CD14-positive monocyte (primary cell): ENCODE measurements around the gene PRRT1. TPM values are rescaled to one million over a fixed set of nuclear protein-coding genes. Genes with fewer than 3 reads are reported as not detected.

Source experiments
- DNase-seq, 3 donors: peaks; one replicate each; pipeline ENCODE4 v3.0.0-alpha.2; 2011 to 2022
- H2AFZ ChIP-seq: 2 replicates; pipeline ENCODE4 v1.6.0; 2012; ENCODE audit warnings: mild to moderate bottlenecking, low read depth, low read length, inconsistent platforms; ENCODE audit not compliant: insufficient read depth, poor library complexity, severe bottlenecking
- H3K27ac ChIP-seq, 2 donors: 1 replicate in 1 of 2; 2 replicates in 1 of 2; pipeline ENCODE4 v1.5.1; 2012 to 2013; ENCODE audit warnings: low read length in 2 of 2, control low read depth in 1 of 2, inconsistent platforms in 1 of 2, low read depth in 1 of 2, mild to moderate bottlenecking in 1 of 2
- H3K27me3 ChIP-seq, 2 donors: one replicate each; pipeline versions ENCODE4 v1.6.0 to v1.6.1; 2011 to 2013; ENCODE audit warnings: low read length in 2 of 2; ENCODE audit not compliant: control insufficient read depth in 2 of 2, insufficient read depth in 2 of 2
- H3K36me3 ChIP-seq, 2 donors: replicated peaks in 1 of 2; 1 replicate in 1 of 2; 2 replicates in 1 of 2; pipeline versions ENCODE4 v1.5.1 to v1.6.1; 2012 to 2013; ENCODE audit warnings: low read length in 2 of 2, control low read depth in 1 of 2, inconsistent platforms in 1 of 2, mild to moderate bottlenecking in 1 of 2; ENCODE audit not compliant: insufficient read depth in 2 of 2, control insufficient read depth in 1 of 2
- H3K4me1 ChIP-seq, 2 donors: 1 replicate in 1 of 2; 2 replicates in 1 of 2; pipeline versions ENCODE4 v1.5.1 to v1.6.1; 2012 to 2013; ENCODE audit warnings: low read length in 2 of 2, control low read depth in 1 of 2, inconsistent platforms in 1 of 2, mild to moderate bottlenecking in 1 of 2, moderate library complexity in 1 of 2; ENCODE audit not compliant: insufficient read depth in 2 of 2, control insufficient read depth in 1 of 2
- H3K4me2 ChIP-seq: replicated peaks from 2 replicates; pipeline ENCODE3; 2012; ENCODE audit warnings: low read length, moderate library complexity, mild to moderate bottlenecking; ENCODE audit not compliant: poor library complexity, severe bottlenecking; ENCODE audit errors: extremely low read depth
- H3K4me3 ChIP-seq, 3 experiments: fragments of 200-600 bp in 1 of 3; sonication (generic) in 1 of 3; replicated peaks in 1 of 3; 1 replicate in 2 of 3; 2 replicates in 1 of 3; pipeline ENCODE4 v1.5.1; 2011 to 2013; ENCODE audit warnings: low read length in 3 of 3, mild to moderate bottlenecking in 3 of 3, control low read depth in 2 of 3, low read depth in 2 of 3, inconsistent platforms in 1 of 3, moderate library complexity in 1 of 3
- H3K79me2 ChIP-seq: 2 replicates; pipeline ENCODE4 v1.6.0; 2012; ENCODE audit warnings: mild to moderate bottlenecking, control low read depth, inconsistent platforms, low read length, moderate library complexity; ENCODE audit not compliant: insufficient read depth
- H3K9ac ChIP-seq: 2 replicates; pipeline ENCODE4 v1.6.0; 2017; ENCODE audit warnings: low read length, mild to moderate bottlenecking; ENCODE audit not compliant: insufficient read depth, poor library complexity, severe bottlenecking
- H3K9me3 ChIP-seq, 2 donors: replicated peaks in 1 of 2; 1 replicate in 1 of 2; 2 replicates in 1 of 2; pipeline versions ENCODE4 v1.5.1 to v1.6.1; 2012 to 2013; ENCODE audit warnings: low read length in 2 of 2, control low read depth in 1 of 2; ENCODE audit not compliant: control insufficient read depth in 1 of 2, insufficient read depth in 1 of 2
- H4K20me1 ChIP-seq: 2 replicates; pipeline ENCODE4 v1.6.0; 2012; ENCODE audit warnings: mild to moderate bottlenecking, low read length, control low read depth, moderate library complexity; ENCODE audit not compliant: insufficient read depth
- H3K27ac Mint-ChIP-seq, 7 donors: one replicate each; pipeline ENCODE4 v1.8.0; 2020; ENCODE audit warnings: mild to moderate bottlenecking in 7 of 7, mixed read lengths in 7 of 7, moderate library complexity in 6 of 7, inconsistent platforms in 2 of 7
- H3K27me3 Mint-ChIP-seq, 3 donors: one replicate each; pipeline ENCODE4 v1.8.0; 2021 to 2022; ENCODE audit warnings: low read depth in 3 of 3, mild to moderate bottlenecking in 3 of 3, mixed read lengths in 3 of 3, moderate library complexity in 3 of 3, inconsistent platforms in 1 of 3
- H3K36me3 Mint-ChIP-seq, 2 donors: one replicate each; pipeline ENCODE4 v1.8.0; 2020; ENCODE audit warnings: mixed read lengths in 2 of 2, inconsistent platforms in 1 of 2, mild to moderate bottlenecking in 1 of 2
- H3K4me1 Mint-ChIP-seq: one replicate; pipeline ENCODE4 v1.8.0; 2020; ENCODE audit warnings: mild to moderate bottlenecking, mixed read lengths
- H3K4me3 Mint-ChIP-seq, 2 donors: one replicate each; pipeline ENCODE4 v1.8.0; 2020; ENCODE audit warnings: mild to moderate bottlenecking in 2 of 2, mixed read lengths in 2 of 2, moderate library complexity in 1 of 2
- H3K9me3 Mint-ChIP-seq, 7 donors: one replicate each; pipeline ENCODE4 v1.8.0; 2020 to 2022; ENCODE audit warnings: mixed read lengths in 7 of 7, mild to moderate bottlenecking in 6 of 7, moderate library complexity in 6 of 7, inconsistent platforms in 2 of 7
- WGBS: methylation state at CpG from one replicate; pipeline ENCODE4 v1.1.5; 2013; ENCODE audit warnings: missing lambda C conversion rate; ENCODE audit not compliant: insufficient coverage; 5-methylcytosine and 5-hydroxymethylcytosine counted together
- intact Hi-C, 2 donors: fragments of 100-400 bp; cut with micrococcal nuclease; formaldehyde crosslinking; loops; one replicate each; pipeline versions ENCODE4 v1.15.0 to v1.15.1; 2023
- polyA plus RNA-seq, 3 donors: library from polyadenylated mRNA; depleted of rRNA in 1 of 3; unstranded in 2 of 3; stranded (reverse) in 1 of 3; fragments of 300-500 nt in 2 of 3; fragments of >200 nt in 1 of 3; fragmentation: Illumina TruSeq in 2 of 3; gene quantifications; 1 replicate in 2 of 3; 2 replicates in 1 of 3; pipeline ENCODE4 v1.2.3, GENCODE V29; 2012 to 2021
- TF ChIP-seq, protein P1 (sequence below): fragments of 200-600 bp; IDR thresholded peaks from one replicate; pipeline ENCODE4 v1.8.0; 2022; ENCODE audit warnings: antibody characterized with exemption, mild to moderate bottlenecking

Gene PRRT1
- polyA plus RNA-seq, 3 donors = not detected

- peak overlapping the region; percentile 55 to 100 for H3K4me3 Mint-ChIP-seq
- Histone ChIP-seq H3K9me3 (peaks cover 0 to 11% of the 10 kb centered on the region in 2 donors), H3K79me2 (no peaks in the 10 kb centered on the region), H3K4me3 (no peak overlapping the region), H3K9ac (no peak overlapping the region), H3K4me1 (peaks cover 32 to 34% of the 10 kb centered on the region in 2 donors), H3K27me3 (peaks cover 29 to 59% of the 10 kb centered on the region in 2 donors), H3K36me3 (no peaks in the 10 kb centered on the region), H3K4me2 (peak overlapping the region; percentile 100), H3K27ac (no peak overlapping the region), H4K20me1 (no peaks in the 10 kb centered on the region), H2AFZ (peak overlapping the region; percentile 97)
- DNase-seq = no peak
- H3K27ac Mint-ChIP-seq = peak overlapping the region in 1 of 7 donors; percentile 61
- TF ChIP-seq, protein P1, sequence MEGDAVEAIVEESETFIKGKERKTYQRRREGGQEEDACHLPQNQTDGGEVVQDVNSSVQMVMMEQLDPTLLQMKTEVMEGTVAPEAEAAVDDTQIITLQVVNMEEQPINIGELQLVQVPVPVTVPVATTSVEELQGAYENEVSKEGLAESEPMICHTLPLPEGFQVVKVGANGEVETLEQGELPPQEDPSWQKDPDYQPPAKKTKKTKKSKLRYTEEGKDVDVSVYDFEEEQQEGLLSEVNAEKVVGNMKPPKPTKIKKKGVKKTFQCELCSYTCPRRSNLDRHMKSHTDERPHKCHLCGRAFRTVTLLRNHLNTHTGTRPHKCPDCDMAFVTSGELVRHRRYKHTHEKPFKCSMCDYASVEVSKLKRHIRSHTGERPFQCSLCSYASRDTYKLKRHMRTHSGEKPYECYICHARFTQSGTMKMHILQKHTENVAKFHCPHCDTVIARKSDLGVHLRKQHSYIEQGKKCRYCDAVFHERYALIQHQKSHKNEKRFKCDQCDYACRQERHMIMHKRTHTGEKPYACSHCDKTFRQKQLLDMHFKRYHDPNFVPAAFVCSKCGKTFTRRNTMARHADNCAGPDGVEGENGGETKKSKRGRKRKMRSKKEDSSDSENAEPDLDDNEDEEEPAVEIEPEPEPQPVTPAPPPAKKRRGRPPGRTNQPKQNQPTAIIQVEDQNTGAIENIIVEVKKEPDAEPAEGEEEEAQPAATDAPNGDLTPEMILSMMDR = no peak
- H3K4me1 Mint-ChIP-seq = peaks cover 38% of the 10 kb centered on the region
- intact Hi-C loops = no loop called here
- peaks cover 0 to 28% (median 11%) of the 10 kb centered on the region in 7 donors for H3K9me3 Mint-ChIP-seq
- peaks cover 0 to 17% of the 10 kb centered on the region in 2 donors for H3K36me3 Mint-ChIP-seq
- H3K27me3 Mint-ChIP-seq = peaks cover 51 to 72% (median 63%) of the 10 kb centered on the region in 3 donors
- 81% methylated on average over 16 of the region's 35 CpGs for WGBS
These were observed 1.2 kb upstream of the PRRT1 start for GRCh38 chr6:32152769-32153563.

GRCh38 chr6:32151181-32151862, 417 bp downstream of the PRRT1 start:
- H3K9ac ChIP-seq = no peak overlapping the region
- peaks cover 33 to 37% of the 10 kb centered on the region in 2 donors for H3K4me1 ChIP-seq
- no peaks in the 10 kb centered on the region for H4K20me1 ChIP-seq
- H3K9me3 ChIP-seq = peaks cover 0 to 11% of the 10 kb centered on the region in 2 donors
- no peaks in the 10 kb centered on the region for H3K79me2 ChIP-seq
- peaks cover 36 to 74% of the 10 kb centered on the region in 2 donors for H3K27me3 ChIP-seq
- H3K27me3 Mint-ChIP-seq = peaks cover 66 to 87% (median 79%) of the 10 kb centered on the region in 3 donors
- TF ChIP-seq, protein P1 = no peak
- H3K4me3 Mint-ChIP-seq = peak overlapping the region; percentile 49 to 75
- H3K9me3 Mint-ChIP-seq = peaks cover 0 to 31% (median 11%) of the 10 kb centered on the region in 7 donors
- WGBS = 0% methylated on average over 3 of the region's 8 CpGs
- no peaks in the 10 kb centered on the region for H3K36me3 ChIP-seq
- DNase-seq = no peak
- H3K4me3 ChIP-seq = no peak overlapping the region
- H3K27ac ChIP-seq = no peak overlapping the region
- intact Hi-C loops = no loop called here
- H3K4me1 Mint-ChIP-seq = peaks cover 41% of the 10 kb centered on the region
- peaks cover 0 to 13% of the 10 kb centered on the region in 2 donors for H3K36me3 Mint-ChIP-seq
- H2AFZ ChIP-seq = no peak overlapping the region
- H3K4me2 ChIP-seq = no peak overlapping the region
- H3K27ac Mint-ChIP-seq = no peak overlapping the region
